COLO668 (cell line): ENCODE data around the gene RGS3.

ENCODE experiments used
- DNase-seq: peaks from one replicate; lab custom pipeline; 2025; ENCODE audit not compliant: unreplicated experiment; lab: John Stamatoyannopoulos, UW

The RGS3 gene

DNA sequence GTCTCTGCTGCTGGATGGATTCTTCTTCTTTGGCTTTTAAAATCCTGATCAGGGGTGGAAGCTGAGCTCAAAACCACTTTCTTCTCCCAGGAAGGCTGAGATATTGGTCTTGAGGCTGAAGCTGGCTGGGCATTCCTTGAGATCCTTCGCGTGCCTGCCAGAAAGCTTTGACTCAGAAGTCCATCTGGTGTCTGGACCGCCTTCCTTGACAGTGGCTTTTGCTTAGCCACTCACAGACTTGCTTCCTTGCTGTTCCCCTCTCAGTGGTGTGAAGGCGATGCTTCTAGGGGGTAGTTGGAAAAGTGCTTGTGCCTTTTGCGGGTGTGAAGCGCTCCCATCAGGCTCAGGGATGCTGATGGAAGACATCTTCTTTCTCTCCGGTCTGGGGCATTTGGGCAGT is 45.9 kb downstream of the RGS3 start:
- DNase-seq, result no peak

DNA sequence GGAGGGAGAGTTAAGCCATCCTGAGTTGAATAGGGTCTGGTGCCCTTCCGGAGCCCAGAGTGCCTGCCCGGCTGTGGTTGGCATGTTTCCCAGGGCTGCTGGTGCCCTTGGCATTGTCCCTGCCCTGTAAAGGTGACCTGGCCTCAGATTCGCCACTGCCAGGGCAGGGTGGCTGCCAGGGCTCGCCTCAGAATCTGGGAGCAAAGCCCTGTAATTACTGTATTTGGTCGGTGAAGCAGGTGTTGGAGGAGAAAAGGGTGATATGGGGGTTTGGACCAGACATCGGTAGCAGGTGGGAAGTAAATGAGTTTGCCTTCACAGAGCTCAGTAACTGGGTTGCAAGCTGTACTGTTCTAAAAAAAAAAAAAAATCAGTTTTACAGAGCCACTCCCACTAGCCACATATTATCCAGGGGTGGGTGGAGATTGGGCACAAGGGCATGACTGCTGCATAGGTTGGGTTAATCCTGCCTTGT is 47.6 kb downstream of the RGS3 start:
- DNase-seq, result no peak

DNA sequence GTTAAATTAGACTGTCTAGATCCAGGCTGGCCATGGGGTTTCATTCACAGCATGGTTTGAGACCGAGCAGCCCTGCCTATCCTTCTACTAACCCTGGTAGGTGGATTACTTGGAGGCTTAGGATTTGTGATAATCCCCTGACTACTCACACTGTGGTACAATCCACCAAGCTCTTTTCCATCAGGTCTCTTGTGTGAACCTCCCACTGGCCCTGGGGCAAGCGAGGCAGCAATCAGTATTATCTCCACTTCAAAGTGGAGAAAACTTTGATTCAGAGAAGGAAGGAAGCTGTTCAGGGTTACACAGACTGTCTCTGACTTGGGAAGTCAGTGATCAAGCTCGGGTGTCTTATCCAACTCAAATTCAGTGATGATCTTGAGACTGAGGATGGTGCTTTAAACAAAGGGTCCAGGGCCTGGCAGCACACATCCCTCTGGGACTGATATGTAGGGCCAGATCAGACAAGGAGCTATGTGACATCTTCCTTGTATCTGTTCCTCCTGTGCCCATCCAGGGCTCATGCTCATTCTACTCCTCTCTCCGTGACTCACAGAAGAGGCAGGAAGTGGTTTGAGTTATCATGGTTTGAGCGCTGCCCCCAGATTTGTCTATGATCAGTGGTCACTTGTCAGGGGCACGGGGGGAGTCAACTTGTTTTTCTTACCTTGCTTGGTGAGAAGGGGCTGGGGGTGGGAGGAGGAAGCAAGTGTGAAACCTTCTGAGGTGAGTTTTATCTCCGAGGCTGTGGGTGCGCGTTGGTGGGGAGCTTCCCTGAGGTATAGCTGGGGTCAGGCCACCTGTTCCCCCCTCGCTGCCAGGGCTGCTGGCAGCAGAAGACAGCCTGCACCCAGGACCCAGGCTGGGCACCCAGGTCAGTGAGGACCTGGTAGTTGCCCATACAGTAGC is 48.6 kb downstream of the RGS3 start:
- no peak for DNase-seq

DNA sequence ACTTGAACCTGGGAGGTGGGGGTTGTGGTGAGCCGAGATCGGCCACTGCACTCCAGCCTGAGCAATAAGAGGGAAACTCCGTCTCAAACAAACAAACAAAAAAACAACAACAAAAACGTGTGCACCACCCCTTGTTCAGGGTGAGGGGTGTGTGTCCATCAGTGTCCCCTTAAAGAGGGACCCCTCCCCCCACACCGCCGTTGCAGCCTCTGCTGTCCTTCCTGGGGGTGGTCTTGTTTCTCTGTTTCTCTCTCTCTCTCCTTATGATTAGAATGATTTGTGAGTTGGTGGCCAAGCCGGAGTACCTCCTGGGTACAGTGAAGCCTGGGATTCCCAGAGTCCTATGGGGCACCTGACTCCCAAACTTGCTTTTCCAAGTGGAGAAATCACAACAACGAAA is 49.6 kb downstream of the RGS3 start:
- DNase-seq, result no peak

GRCh38 chr9:113513536-113513935 is 50.0 kb downstream of the RGS3 start:
- no peak for DNase-seq

DNA sequence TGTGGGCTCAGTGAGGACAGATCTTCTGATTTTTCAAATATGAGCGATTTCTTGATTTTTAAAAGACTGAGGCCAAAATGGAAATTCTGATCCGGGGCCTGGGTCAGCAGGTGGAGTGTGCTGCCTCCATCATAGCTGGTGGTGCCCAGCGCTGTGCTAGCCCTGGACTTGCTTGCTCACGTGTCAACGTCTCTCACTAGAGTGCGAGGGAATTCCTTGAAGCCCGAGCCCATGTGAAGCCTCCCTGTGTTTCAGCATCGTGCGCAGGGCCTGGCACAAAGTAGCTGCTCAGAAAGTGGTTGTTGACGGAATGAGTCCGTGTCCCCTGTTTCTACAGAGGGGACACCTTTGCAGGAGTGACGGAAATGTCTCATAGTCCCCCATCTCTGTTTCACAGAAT is 50.5 kb downstream of the RGS3 start:
- no peak for DNase-seq

DNA sequence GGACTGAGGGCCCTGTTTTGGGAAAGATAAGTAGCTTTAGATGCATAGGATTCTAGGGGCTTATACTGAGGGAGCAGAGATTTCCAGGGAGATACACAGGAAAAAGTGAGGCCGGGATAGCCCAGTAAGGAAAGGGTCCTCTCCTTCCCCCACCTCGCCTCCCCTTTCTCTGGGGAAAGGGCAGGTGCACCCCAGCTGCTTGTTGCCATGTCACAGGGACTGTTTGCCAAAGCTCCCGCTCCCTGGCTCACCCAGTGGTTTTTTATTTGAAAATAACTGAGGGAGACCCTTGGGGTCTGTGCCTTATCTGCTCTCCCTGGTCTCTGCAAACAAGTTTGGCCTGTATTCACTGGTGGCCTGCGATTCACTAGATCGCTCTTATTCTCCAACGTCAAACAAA is 51.2 kb downstream of the RGS3 start:
- DNase-seq, result no peak

GRCh38 chr9:113515862-113516261 is 52.3 kb downstream of the RGS3 start:
- DNase-seq, result no peak

- DNase-seq, result no peak
These were observed 53.5 kb downstream of the RGS3 start for GRCh38 chr9:113516840-113517577.

- DNase-seq, result no peak
These were observed 56.0 kb downstream of the RGS3 start for GRCh38 chr9:113519426-113520108.

- no peak for DNase-seq
These were observed 56.6 kb downstream of the RGS3 start for GRCh38 chr9:113520109-113520642.

DNA sequence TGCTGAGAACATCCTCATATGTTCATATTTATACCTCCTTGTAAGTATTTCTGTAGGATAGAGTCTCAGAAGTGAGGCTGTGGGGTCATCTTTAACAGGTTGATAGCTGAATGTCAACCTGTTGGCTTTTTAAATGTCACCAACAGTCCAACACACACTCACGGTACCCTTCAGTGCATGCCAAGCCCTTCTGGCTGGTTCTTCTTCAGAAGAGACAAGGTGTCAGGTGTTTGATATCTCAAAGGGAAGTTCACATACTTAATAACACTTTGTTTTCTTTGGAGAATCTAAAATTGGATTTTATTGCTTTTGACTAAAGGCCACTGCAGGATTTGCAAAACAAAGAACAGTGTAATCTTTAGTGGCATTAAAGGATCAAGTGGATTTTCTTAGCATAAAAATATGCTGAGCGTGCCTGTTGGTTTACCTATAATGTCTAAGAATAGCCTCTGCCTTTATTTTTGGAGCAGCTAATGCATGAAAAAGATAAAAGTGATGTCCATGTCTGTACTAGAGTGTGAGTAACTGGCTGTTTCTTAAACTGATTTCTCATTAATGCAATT is 58.2 kb downstream of the RGS3 start:
- DNase-seq, result no peak

DNA sequence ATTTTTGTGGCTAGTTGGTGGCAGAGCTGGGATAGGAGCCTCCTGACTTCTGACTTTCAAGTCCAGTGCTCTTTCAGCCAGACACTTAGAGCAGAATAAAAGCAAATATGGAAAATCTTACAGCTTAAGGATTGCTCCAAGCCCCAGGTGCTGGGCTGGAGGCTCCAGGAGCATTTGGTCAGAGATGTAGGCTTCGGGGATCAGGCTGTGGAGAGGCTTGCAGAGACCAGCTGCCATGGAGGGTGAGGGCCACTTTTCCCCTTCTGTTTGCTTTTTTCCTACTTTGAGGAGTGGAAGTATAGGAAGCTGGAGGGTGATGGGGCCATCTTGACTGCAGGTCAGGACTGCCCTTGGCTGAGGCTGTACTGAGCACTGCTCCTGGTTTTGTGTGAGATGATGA is 58.9 kb downstream of the RGS3 start:
- no peak for DNase-seq

DNA sequence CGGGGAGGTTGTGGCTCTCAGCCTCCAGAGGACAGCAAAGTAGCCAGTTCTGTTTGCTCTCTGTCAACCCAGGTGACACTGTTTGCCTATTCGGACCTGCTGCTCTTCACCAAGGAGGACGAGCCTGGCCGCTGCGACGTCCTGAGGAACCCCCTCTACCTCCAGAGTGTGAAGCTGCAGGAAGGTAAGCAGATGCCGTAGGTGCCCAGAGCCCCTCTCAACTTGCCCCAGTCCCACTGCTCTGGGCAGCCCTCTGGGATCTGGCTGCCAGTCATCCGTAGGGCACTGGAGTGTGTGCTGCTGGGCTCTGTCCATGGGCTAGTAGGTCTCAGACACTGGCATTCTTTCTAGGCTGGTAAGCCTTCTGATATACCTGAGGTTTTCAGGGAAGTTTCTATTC is 59.3 kb downstream of the RGS3 start:
- DNase-seq, result no peak

- no peak for DNase-seq
These were observed 60.1 kb downstream of the RGS3 start for GRCh38 chr9:113523421-113524141.

GRCh38 chr9:113524468-113524867 is 60.9 kb downstream of the RGS3 start:
- DNase-seq, result no peak

- DNase-seq, result no peak
These were observed 61.7 kb downstream of the RGS3 start for GRCh38 chr9:113525205-113525604.

DNA sequence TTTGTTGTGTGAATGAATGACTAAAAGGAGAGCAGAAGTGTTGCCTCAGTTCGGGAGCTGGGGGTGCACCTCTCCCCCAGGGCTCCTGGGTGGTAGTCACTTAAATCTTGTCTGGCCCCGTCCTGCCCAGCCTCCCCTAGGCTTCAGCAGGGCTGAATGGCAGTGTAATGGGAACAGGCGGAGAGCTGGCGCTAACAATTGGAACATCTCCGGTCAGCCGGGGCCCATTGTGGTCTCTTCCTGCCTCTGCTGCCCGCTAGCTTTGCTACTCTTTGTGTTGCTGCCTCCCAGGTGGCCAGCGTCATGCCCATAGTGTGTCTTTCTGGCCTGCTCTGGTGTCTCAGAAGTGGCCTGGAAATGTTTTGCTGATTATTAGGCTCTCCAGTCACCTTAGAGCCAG is 62.3 kb downstream of the RGS3 start:
- DNase-seq, result no peak

GRCh38 chr9:113526231-113526746 is 62.8 kb downstream of the RGS3 start:
- DNase-seq, result no peak

- DNase-seq, result no peak
These were observed 63.3 kb downstream of the RGS3 start for GRCh38 chr9:113526841-113527240.
